GM18858 (cell line): Measurements from ENCODE around the gene ZNF248.
"Not testable (repeated sequence)": the region's sequence is repeated elsewhere in the genome, so short reads cannot be mapped to it uniquely, and the experiment has no call there.

Experiments
- ATAC-seq: cut with Tn5 transposase; IDR thresholded peaks from one replicate; pipeline ENCODE4 v1.9.1; 2021; ENCODE audit not compliant: unreplicated experiment

Gene ZNF248

DNA sequence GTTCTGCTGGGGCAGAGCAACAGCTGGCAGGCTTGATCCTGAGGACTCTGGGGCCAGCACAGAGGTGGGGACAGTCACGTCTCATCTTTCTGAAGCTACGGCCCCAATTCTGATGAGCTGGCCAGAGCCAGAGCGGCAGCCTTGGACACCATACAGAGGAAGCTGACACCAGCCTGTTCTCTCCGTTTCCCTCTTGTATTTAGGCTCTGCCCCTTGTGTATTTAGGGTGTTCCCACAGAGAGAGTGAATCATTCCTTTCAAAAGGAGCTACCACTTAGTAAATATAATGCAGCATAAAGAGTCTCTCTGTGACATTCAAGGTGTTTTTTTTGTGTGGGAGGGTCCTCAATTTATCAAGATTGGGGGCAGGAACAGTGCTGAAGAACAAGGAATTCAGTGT lies 109.2 kb downstream of the ZNF248 start:
- ATAC-seq = no peak

DNA sequence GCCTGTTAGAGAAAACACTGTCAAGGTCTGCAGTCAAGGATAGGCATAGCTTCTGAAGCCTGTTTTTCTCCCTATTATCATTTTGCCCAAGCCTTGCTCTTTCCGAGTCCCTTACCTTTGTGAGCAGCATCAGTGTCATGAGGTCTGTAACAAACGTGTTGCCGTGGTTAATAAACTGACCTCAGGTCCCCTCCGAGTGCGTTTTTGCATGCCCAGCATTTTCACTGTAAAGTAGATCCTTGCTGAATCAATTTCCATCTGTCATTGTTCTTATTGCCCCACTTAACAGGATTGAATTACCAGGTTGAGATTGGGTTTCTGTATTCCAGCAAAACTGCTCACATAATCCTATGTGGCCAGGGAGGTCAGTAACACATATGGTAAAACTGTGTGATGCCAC lies 110.3 kb downstream of the ZNF248 start:
- ATAC-seq = no peak

DNA sequence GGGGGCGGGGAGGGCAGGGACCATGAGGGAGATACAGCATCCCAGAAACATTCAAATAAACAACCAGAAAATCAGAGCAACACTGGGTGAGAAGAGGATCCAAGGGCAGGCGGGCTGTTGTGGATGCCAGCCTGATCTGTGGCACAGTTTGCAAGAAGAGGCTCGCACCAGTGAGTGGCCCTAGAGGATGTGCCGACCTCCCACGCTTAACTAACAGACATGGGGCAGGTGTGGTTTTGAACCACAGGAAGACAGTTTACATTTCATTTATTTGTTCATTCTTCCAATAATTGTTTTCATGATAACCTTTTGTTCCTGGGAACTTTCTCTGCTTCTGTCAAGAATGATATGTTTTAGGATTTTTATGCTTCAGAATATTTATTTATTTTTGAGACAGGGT lies 115.6 kb downstream of the ZNF248 start:
- no peak for ATAC-seq

DNA sequence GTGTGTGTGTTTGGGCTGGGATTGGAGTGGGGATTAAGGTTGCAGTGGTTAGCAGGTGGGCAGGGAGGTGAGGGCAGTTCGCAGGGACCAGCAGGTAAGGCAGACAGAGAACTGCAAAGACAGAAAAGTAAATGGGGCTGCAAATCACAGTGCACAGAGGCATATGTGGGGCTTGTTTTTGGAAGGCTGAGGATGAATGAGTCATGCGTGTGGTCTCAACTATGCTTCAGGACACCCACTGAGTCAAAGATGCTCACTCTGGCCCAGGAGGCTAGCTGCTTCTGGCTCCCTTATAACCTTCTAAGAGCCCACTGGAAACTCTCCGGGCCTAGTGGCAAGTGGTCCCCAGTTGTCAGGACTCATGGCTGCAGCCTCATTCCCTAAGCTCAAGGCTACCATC lies 118.2 kb downstream of the ZNF248 start:
- ATAC-seq = no peak

DNA sequence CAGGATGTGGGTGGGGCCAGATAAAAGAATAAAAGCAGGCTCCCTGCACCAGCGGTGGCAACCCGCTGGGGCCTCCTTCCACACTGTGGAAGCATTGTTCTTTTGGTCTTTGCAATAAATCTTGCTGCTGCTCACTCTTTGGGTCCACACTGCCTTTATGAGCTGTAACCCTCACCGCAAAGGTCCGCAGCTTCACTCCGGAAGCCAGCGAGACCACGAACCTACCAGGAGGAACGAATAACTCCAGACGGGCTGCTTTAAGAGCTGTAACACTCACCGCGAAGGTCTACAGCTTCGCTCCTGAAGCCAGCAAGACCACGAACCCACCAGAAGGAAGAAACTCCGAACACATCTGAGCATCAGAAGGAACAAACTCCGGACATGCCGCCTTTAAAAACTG lies 119.2 kb downstream of the ZNF248 start:
- not testable (repeated sequence) for ATAC-seq

DNA sequence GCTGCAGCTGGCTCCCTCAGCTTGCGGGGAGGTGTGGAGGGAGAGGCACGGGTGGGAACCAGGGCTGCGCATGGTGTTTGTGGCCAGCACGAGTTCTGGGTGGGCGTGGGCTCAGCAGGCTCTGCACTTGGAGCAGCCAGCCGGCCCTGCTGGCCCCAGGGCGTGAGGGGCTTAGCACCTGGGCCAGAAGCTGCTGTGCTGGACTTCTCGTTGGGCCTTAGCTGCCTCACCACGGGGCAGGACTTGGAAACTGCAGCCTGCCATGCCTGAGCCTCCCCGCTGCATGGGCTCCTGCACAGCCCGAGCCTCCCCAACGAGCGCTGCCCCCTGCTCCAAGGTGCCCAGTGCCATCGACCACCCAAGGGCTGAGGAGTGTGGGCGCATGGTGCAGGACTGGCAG lies 120.1 kb downstream of the ZNF248 start:
- no peak for ATAC-seq

DNA sequence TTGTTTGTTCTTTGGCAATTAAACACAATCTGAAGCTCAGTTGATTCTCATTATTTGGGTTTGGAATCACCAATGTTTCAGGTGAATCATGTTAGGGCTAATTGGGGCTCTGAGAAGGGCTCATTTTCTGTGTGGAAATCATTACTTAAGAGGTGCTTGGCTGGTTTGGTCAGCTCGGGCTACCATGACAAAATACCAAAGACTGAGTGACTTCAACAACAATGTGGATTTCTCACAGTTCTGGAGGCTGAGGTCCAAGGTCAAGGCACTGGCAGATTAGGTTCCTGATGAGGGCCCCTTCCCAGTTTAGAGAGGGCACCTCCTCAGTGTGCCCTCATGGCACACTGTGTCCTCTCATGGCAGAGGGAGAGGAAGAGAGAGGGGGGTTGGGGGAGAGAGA lies 121.3 kb downstream of the ZNF248 start:
- no peak for ATAC-seq

DNA sequence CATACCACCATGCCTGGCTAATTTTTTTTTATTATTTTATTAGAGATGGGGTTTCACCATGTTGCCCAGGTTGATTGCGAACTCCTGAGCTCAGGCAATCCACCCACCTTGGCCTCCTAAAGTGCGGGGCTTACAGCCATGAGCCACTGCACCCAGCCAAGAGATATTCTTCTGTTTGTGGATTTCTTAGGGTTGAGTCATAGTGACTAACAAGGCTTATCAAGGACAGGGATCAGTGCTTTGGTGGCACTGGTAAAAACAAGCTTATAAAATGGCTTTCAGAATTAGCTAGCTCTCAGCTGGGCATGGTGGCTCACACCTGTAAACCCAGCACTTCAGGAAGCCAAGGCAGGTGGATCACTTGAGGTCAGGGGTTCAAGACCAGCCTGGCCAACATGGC lies 122.4 kb downstream of the ZNF248 start:
- no peak for ATAC-seq
